Pancreas (tissue), 10 donors: ENCODE data around the gene AP1S1. TPM values are rescaled to one million over a fixed set of nuclear protein-coding genes. Genes with fewer than 3 reads are reported as not detected.
A peak's percentile ranks its signal among the peaks of the same experiment; 100 is the strongest.

Experiments
- ATAC-seq, 4 donors: fragments of 200-7000 bp; cut with Tn5 transposase; one replicate each; pipeline versions ENCODE4 v1.8.0 to v1.9.1; 2020; ENCODE audit warnings: mild to moderate bottlenecking in 4 of 4, moderate library complexity in 4 of 4
- DNase-seq, 6 donors: peaks; one replicate each; pipeline ENCODE4 v3.0.0-alpha.2; 2020
- FAIRE-seq: peaks from 2 replicates; lab custom pipeline; 2012; peaks lifted over from hg19 to GRCh38; lab: Jason Lieb, UNC
- H3K27ac ChIP-seq, 4 donors: fragments of 200-600 bp; sonication (generic); 1 replicate in 3 of 4; 2 replicates in 1 of 4; pipeline versions ENCODE4 v1.5.0 to v1.8.0; 2020
- H3K27me3 ChIP-seq, 4 donors: fragments of 200-600 bp; one replicate each; pipeline ENCODE4 v1.8.0; 2021
- H3K36me3 ChIP-seq, 3 donors: fragments of 200-600 bp; sonication (generic) in 1 of 3; one replicate each; pipeline versions ENCODE4 v1.5.0 to v1.8.0; 2020 to 2021
- H3K4me1 ChIP-seq, 3 donors: fragments of 200-600 bp; one replicate each; pipeline ENCODE4 v1.8.0; 2021
- H3K4me3 ChIP-seq, 4 donors: fragments of 200-600 bp; sonication (generic) in 2 of 4; one replicate each; pipeline versions ENCODE4 v1.5.0 to v1.8.0; 2020 to 2021
- H3K9me3 ChIP-seq, 4 donors: fragments of 200-600 bp; one replicate each; pipeline ENCODE4 v1.8.0; 2021
- CTCF ChIP-seq, 4 donors: fragments of 200-600 bp; sonication (generic) in 3 of 4; IDR thresholded peaks; one replicate each; pipeline versions ENCODE4 v1.5.0 to v1.8.0; 2021; ENCODE audit warnings: antibody characterized with exemption in 4 of 4
- WGBS, 2 donors: extraction: QIAGEN DNeasy Blood & Tissue Kit; methylation state at CpG; one replicate each; pipeline ENCODE4 v1.1.7; 2013; 5-methylcytosine and 5-hydroxymethylcytosine counted together
- intact Hi-C, 3 donors: fragments of 100-400 bp; cut with DNase I; formaldehyde crosslinking; loops; one replicate each; pipeline versions ENCODE4 v1.11.1 to v1.14.2; 2022
- polyA plus RNA-seq, 2 donors: library from polyadenylated mRNA; stranded (reverse); fragments of 200-250 nt; gene quantifications; one replicate each; pipeline ENCODE4 v1.2.3, GENCODE V29; 2013
- total RNA-seq, 6 donors: library from RNA; stranded (reverse); fragmentation: NEBNext Ultra II Directional in 4 of 6; extraction: Animal tissue kit (Norgen Biotek cat#: 25700) in 4 of 6; gene quantifications; one replicate each; pipeline versions ENCODE4 v1.2.1 to v1.2.4, GENCODE V29; 2021 to 2023
- donor health status: healthy with polysubstance abuse.
- donor health status: DM: no; HTN: no; CAD: no; lungs with moderate emphysema.
- donor health status: DM: no; HTN: no; CAD: no.
- donor health status: control.
- donor health status: control.
- donor health status: Bipolar disorder and iron deficiency.
- donor health status: DM: yes; HTN: yes; CAD: no.
- donor health status: DM: no; HTN: no; CAD: no.
- donor health status: DM: no; HTN: no; CAD: no.
- donor health status: DM: yes; HTN: yes; CAD: no.

AP1S1 gene
- total and polyA plus RNA-seq, 8 donors: 12.0 to 34.7 (median 19.2) TPM

DNA sequence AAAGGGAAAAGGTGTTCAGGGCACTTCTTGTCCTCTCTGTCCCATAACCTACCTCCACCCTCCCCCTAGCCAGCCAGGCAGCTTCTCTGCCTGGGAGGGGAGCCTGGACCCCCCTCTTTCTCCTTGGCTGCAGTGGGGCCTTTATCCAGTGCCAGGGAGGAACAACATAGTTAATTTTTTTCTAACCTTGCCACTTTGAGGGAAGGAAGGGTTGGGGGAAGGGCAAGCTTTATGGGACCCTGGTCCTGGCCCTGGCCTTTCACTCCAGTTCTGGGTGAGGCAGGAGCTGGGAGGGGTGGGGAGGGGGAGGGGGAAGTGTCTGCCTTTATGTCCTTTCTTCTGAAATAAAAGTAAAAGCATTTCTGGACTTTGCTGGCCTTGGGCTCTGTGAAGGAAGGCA, 6.6 kb downstream of the AP1S1 start:
- no peaks in the 10 kb centered on the region for H3K9me3 ChIP-seq
- no peak for TF ChIP-seq CTCF (IDR thresholded peaks at IDR 0.05)
- no peak for FAIRE-seq
- peaks cover 0 to 6% (median 0%) of the 10 kb centered on the region in 3 donors for H3K36me3 ChIP-seq
- intact Hi-C loops: no loop called here
- no peak overlapping the region for H3K4me3 ChIP-seq
- peaks cover 10 to 24% (median 19%) of the 10 kb centered on the region in 3 donors for H3K4me1 ChIP-seq
- no peak for DNase-seq
- H3K27me3 ChIP-seq: peaks cover 0 to 16% (median 0%) of the 10 kb centered on the region in 4 donors
- ATAC-seq: no peak
- H3K27ac ChIP-seq: no peak overlapping the region

DNA sequence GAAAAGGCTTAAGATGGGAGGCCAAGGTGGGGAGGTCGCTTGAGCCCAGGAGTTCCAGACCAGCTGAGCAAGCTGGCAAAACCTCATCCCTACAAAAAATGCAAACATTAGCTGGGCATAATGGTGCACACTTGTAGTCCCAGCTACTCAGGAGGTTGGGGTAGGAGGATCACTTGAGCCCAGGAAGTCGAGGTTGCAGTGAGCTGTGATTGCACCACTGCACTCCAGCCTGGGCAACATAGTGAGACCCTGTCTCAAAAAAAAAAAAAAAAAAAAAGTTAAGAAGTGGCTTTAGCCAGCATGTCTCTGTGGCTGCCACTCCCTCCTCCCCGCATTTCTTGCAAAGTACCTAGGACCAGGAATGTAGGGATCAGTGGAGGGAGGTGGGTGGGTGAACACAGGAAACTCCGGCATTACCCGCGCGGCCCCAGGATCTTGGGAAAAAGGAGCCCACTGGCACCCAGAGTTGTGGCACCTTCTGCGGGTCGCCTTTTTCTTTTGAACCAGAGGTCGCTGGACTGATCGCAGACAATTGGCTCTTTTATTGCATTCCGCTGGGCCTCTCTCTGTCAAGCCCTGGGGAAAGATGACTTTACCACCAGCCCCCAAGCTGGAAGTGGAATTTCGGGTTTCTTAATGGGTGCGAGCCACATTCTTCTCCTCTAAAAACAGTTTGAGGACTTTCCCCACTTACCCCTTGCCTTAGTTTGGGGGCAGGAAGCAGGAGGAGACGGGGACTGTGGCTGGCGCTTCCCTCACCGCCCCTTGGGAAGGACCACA, 7.6 kb downstream of the AP1S1 start:
- Histone ChIP-seq H3K27me3 (peaks cover 0 to 16% (median 0%) of the 10 kb centered on the region in 4 donors), H3K4me3 (no peak overlapping the region), H3K4me1 (peaks cover 10 to 25% (median 20%) of the 10 kb centered on the region in 3 donors), H3K27ac (no peak overlapping the region), H3K36me3 (peaks cover 0 to 6% (median 0%) of the 10 kb centered on the region in 3 donors), H3K9me3 (no peaks in the 10 kb centered on the region)
- intact Hi-C loops: no loop called here
- DNase-seq: no peak
- WGBS, 2 donors: 81 to 88% methylated on average over 17 of the region's 17 CpGs
- TF ChIP-seq CTCF (IDR thresholded peaks at IDR 0.05): no peak
- no peak for FAIRE-seq
- no peak for ATAC-seq

DNA sequence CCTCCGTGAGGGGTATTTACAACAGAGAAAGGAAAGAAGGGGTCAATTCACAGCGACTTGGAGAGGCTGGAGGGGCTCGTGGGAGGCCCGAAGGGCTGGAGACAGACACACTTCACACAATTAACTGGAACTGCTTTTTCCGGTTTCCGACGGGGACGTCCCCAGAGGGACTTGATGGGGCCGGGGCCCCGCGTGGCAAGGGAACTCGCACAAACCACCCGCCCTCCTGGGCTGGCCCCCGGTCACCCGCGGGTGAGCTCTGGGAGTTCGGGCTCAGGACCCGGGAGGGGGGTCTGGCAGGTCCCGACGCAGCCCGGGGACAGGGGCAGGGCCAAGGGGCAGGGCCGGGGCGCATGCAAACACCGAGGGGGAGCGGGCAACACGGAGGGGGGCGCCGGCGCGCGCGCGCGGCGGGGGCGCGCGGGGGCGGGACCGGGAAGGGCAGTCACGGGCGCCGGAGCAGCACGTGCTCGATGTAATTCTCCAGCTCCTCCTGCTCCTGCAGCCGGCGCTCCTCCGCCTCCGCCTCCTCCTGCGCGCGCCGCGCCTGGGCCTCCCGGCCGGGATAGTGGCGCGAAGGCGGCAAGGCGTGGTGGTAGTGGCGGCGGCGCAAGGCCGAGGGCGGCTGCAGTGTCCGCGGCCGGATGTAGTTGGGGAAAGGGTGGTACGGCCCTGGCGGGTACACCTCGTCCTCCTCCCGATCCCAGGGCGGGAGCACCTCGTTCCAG, 8.4 kb downstream of the AP1S1 start:
- intact Hi-C loops: no loop called here
- TF ChIP-seq CTCF (IDR thresholded peaks at IDR 0.05): no peak
- peaks cover 0 to 16% (median 0%) of the 10 kb centered on the region in 4 donors for H3K27me3 ChIP-seq
- H3K36me3 ChIP-seq: peaks cover 0 to 6% (median 0%) of the 10 kb centered on the region in 3 donors
- no peaks in the 10 kb centered on the region for H3K9me3 ChIP-seq
- 6 to 7% methylated on average over 49 to 74 of the region's 74 CpGs for WGBS, 2 donors
- no peak overlapping the region for H3K27ac ChIP-seq
- DNase-seq (peak in 3 of 6 donors; percentile 44 to 80 (median 70)), FAIRE-seq (no peak), ATAC-seq (peak in 3 of 4 donors; percentile 5 to 30 (median 8))
- H3K4me1 ChIP-seq: peaks cover 10 to 25% (median 20%) of the 10 kb centered on the region in 3 donors
- H3K4me3 ChIP-seq: peak overlapping the region in 2 of 4 donors; percentile 11 to 39

DNA sequence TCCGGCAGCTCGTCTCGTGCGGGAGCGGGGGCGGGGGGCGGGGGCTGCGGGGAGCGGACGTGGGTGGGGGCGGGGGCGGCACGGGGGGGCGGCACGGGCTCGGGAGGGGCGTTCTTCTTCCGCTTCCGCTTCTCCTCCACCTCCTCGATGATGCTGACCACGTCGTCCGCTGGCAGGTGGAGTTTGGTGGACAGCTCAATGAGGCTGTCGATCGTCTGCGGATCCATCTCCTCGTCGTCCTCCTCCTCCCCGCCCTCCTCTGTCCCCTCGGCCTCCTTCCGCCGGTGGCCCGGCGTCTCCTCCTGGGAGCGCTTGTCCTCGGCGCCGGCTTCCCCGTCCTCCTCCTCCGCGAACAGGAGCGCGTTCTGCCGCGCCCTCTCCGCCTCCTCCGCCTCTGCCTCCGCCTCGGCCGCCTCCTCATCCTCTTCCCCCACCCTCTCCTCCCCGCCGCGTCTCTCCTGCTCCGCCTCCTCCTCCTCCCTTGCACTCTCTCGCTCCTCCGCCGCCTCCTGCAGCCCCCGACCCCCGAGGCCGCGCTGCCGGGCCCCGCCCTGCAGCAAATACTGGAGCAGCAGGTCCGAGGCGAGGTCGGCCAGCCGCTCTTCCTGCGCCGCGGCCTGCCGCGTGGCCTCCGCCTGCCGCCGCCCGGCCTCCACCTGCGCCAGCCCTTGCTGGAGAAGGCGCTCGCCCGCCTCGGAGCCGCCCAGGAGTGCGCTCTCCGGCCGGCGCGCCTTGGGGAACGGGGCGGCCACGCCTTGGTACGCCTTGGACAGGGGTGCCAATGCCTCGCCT, 9.2 kb downstream of the AP1S1 start:
- peak in 2 of 6 donors; percentile 71 to 82 for DNase-seq
- Histone ChIP-seq H3K4me1 (peaks cover 10 to 25% (median 20%) of the 10 kb centered on the region in 3 donors), H3K36me3 (peaks cover 0 to 6% (median 0%) of the 10 kb centered on the region in 3 donors), H3K27ac (no peak overlapping the region), H3K9me3 (no peaks in the 10 kb centered on the region), H3K27me3 (peaks cover 0 to 16% (median 0%) of the 10 kb centered on the region in 4 donors), H3K4me3 (peak overlapping the region in 2 of 4 donors; percentile 16 to 39)
- peak in 2 of 4 donors; percentile 5 to 22 for ATAC-seq
- WGBS, 2 donors: 1 to 2% methylated on average over 73 to 91 of the region's 92 CpGs
- no peak for TF ChIP-seq CTCF (IDR thresholded peaks at IDR 0.05)
- intact Hi-C loops: no loop called here
- FAIRE-seq: no peak
